Measurements from ENCODE around the gene KIF16B.

Gene KIF16B

DNA sequence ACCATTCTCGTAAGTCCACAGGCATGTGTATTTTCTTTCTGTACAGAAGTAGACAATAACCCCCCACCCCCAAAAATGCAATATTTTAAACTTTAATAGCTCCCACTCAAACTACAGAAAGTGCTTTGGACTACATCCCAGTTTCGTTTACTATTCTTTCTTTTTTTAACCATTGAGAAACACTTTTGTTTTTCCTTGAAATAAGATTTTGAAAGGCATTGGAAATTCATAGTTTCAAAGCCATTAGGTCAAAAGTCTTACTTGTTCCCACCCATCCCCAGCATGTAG, 140.0 kb downstream of the KIF16B start:
- TF ChIP-seq, protein P1, sequence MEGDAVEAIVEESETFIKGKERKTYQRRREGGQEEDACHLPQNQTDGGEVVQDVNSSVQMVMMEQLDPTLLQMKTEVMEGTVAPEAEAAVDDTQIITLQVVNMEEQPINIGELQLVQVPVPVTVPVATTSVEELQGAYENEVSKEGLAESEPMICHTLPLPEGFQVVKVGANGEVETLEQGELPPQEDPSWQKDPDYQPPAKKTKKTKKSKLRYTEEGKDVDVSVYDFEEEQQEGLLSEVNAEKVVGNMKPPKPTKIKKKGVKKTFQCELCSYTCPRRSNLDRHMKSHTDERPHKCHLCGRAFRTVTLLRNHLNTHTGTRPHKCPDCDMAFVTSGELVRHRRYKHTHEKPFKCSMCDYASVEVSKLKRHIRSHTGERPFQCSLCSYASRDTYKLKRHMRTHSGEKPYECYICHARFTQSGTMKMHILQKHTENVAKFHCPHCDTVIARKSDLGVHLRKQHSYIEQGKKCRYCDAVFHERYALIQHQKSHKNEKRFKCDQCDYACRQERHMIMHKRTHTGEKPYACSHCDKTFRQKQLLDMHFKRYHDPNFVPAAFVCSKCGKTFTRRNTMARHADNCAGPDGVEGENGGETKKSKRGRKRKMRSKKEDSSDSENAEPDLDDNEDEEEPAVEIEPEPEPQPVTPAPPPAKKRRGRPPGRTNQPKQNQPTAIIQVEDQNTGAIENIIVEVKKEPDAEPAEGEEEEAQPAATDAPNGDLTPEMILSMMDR (IDR thresholded peaks at IDR 0.05) = no peak
- peaks cover 1% of the 10 kb centered on the region for H3K36me3 ChIP-seq
- H3K9me3 ChIP-seq = no peaks in the 10 kb centered on the region
- no peak overlapping the region for H3K4me3 ChIP-seq (ENCODE audit: low read depth in 1 of 2, low read length in 1 of 2)
- no peaks in the 10 kb centered on the region for H3K27me3 ChIP-seq
- H3K4me1 ChIP-seq (ENCODE audit: control insufficient read depth in 1 of 2, insufficient read depth in 1 of 2, low read depth in 1 of 2, low read length in 1 of 2) = no peaks in the 10 kb centered on the region
- no peak overlapping the region for H3K27ac ChIP-seq

DNA sequence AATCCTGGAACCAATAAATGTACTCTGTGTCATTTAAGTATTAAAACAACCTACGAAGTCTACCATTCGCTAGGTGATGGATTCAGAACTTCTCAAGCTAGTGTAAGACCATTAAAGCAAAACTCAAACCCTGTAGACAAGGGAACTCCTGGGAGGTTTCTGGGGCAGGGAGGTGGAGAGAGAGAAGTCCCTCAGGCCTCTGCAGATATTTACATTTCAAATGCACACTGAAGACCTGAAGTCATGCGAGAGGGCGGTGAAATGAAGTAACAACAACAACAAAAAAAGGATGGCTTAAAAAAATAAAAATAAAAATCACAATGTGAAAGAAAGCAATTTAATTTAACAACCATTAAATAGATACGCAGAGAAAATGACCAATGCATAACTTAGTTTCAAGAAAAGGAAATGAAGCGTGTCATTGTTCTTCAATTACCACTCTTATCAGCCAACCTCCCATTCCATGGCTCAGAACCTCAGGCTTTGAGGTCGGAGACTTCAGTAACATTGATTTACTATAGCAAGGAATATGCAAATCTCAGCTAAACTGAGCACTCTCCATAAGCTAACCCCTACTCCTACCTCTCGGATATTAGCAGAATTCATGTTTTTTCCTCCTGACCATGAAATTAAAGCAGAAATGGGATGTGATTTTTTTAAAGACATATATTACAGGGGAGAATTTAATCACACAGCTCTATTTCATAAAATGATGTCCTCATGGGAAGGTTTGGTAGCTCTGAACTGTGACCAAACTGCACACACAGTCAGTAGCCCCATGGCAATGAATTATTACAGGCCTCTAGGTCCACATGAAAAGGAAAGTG, 140.6 kb downstream of the KIF16B start:
- TF ChIP-seq, protein P1 (IDR thresholded peaks at IDR 0.05) = no peak
- H3K27ac ChIP-seq = no peak overlapping the region

DNA sequence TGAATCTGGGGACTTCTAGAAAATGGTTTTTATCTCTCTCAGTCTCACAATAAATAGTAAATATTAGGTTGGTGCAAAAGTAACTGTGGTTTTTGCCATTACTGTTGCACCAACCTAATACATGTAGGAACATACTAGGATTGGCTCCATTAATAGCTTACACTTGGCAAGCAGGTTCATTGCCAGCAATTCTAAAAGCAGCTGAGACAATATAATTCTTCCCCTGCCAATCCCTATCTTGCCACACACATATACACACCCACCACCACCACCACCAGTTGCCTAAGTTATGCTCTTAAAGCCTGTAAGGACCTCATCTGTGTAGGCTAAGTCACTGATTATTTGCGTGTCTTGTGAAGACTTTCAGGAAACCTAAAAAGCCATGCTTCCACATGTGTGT, 145.1 kb downstream of the KIF16B start:
- no peak overlapping the region for H3K4me3 ChIP-seq (ENCODE audit: low read depth in 1 of 2, low read length in 1 of 2)
- TF ChIP-seq, protein P1 (IDR thresholded peaks at IDR 0.05) = no peak
- no peaks in the 10 kb centered on the region for H3K27me3 ChIP-seq
- H3K9me3 ChIP-seq = no peaks in the 10 kb centered on the region
- H3K4me1 ChIP-seq (ENCODE audit: control insufficient read depth in 1 of 2, insufficient read depth in 1 of 2, low read depth in 1 of 2, low read length in 1 of 2) = no peaks in the 10 kb centered on the region
- H3K27ac ChIP-seq = no peak overlapping the region
- H3K36me3 ChIP-seq = peaks cover 5% of the 10 kb centered on the region

More for the DNA sequence above, 140.6 kb downstream of the KIF16B start:
- no peak overlapping the region for H3K4me3 ChIP-seq (ENCODE audit: low read depth in 1 of 2, low read length in 1 of 2)
- H3K36me3 ChIP-seq = peaks cover 5% of the 10 kb centered on the region
- no peaks in the 10 kb centered on the region for H3K9me3 ChIP-seq
- no peaks in the 10 kb centered on the region for H3K4me1 ChIP-seq (ENCODE audit: control insufficient read depth in 1 of 2, insufficient read depth in 1 of 2, low read depth in 1 of 2, low read length in 1 of 2)
- no peaks in the 10 kb centered on the region for H3K27me3 ChIP-seq

DNA sequence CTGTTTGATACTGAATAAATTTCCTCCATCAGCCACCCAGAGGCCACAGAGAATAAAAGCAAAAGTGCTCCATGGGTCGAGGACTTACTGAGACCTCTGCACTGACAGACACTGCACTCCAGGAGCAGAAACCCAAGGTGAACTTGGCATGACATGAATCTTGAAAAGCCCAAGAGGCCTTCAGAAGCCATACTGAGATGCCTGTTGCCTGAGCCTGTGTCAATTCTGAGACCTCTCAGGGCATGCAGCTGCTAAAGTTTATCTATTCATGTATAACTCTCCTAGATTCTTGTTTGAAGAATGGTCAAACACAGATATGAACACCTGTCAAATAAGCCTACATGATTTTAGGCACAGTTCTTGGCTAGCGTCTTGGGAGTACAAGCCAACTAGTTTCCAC, 145.7 kb downstream of the KIF16B start:
- TF ChIP-seq, protein P1 (IDR thresholded peaks at IDR 0.05) = no peak

DNA sequence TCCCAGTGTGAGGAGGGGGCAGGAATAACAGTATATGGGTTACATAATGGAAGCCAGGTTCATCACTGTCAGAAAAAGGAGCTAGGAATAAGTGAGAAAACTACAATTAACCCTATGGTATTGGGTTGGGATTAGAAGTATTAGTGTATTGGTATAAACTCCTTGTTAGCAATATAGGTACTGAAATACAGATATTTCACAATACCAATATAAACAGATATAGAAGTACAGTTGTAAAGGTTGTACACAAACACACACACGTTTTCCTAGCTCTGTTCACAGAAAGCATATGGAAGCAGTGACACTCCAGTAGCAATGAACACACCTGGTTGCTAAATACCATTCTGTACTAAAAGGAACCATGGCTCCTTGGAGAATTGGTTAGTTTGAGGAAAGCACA, 148.5 kb downstream of the KIF16B start:
- no peaks in the 10 kb centered on the region for H3K9me3 ChIP-seq

More for the DNA sequence above, 145.7 kb downstream of the KIF16B start:
- H3K27ac ChIP-seq = no peak overlapping the region
- H3K27me3 ChIP-seq = no peaks in the 10 kb centered on the region
- H3K9me3 ChIP-seq = no peaks in the 10 kb centered on the region
- no peak overlapping the region for H3K4me3 ChIP-seq (ENCODE audit: low read depth in 1 of 2, low read length in 1 of 2)
- H3K4me1 ChIP-seq (ENCODE audit: control insufficient read depth in 1 of 2, insufficient read depth in 1 of 2, low read depth in 1 of 2, low read length in 1 of 2) = no peaks in the 10 kb centered on the region
- H3K36me3 ChIP-seq = peaks cover 5% of the 10 kb centered on the region

More for the DNA sequence above, 148.5 kb downstream of the KIF16B start:
- no peaks in the 10 kb centered on the region for H3K27me3 ChIP-seq
- H3K4me1 ChIP-seq (ENCODE audit: control insufficient read depth in 1 of 2, insufficient read depth in 1 of 2, low read depth in 1 of 2, low read length in 1 of 2) = no peaks in the 10 kb centered on the region
- H3K36me3 ChIP-seq = peaks cover 5% of the 10 kb centered on the region
- H3K4me3 ChIP-seq (ENCODE audit: low read depth in 1 of 2, low read length in 1 of 2) = no peak overlapping the region
- H3K27ac ChIP-seq = no peak overlapping the region
- TF ChIP-seq, protein P1 (IDR thresholded peaks at IDR 0.05) = no peak

All from neutrophil (primary cell).